HepG2 (cell line): Measurements from ENCODE around the gene TAMM41. TPM values are rescaled to one million over a fixed set of nuclear protein-coding genes. Genes with fewer than 3 reads are reported as not detected.
A peak's percentile ranks its signal among the peaks of the same experiment; 100 is the strongest.

Experiments
- ATAD3A ChIP-seq: sonication (generic); formaldehyde crosslinking; IDR thresholded peaks from 2 replicates; pipeline ENCODE4 v1.4.0; 2020; ENCODE audit warnings: missing genetic modification reagents
- ATF7-NPFF ChIP-seq: sonication (generic); formaldehyde crosslinking; IDR thresholded peaks from 2 replicates; pipeline ENCODE4 v1.8.1; 2023; ENCODE audit warnings: mild to moderate bottlenecking, low read depth, missing genetic modification reagents, moderate library complexity
- GATAD2A ChIP-seq: IDR thresholded peaks from 2 replicates; pipeline ENCODE4 v1.6.1; 2016
- JUN ChIP-seq: sonication (generic); formaldehyde crosslinking; IDR thresholded peaks from 2 replicates; pipeline ENCODE4 v1.4.0; 2020; ENCODE audit warnings: mild to moderate bottlenecking, missing genetic modification reagents
- MBNL3 ChIP-seq: fragments of 250-450 bp; sonication (Bioruptor Pico); conservative IDR thresholded peaks from 2 replicates; pipeline ENCODE4 v1.8.0; 2022; ENCODE audit warnings: mild to moderate bottlenecking, inconsistent platforms
- NFKB2 ChIP-seq: sonication (generic); formaldehyde crosslinking; IDR thresholded peaks from 2 replicates; pipeline ENCODE4 v1.4.0; 2020; ENCODE audit warnings: missing genetic modification reagents, borderline replicate concordance
- PAWR ChIP-seq: sonication (generic); formaldehyde crosslinking; IDR thresholded peaks from 2 replicates; pipeline ENCODE4 v1.4.0; 2020; ENCODE audit warnings: missing genetic modification reagents, mild to moderate bottlenecking, borderline replicate concordance
- SAP130 ChIP-seq: IDR thresholded peaks from 2 replicates; pipeline ENCODE4 v1.6.1; 2016; ENCODE audit warnings: low read depth
- SMAD9 ChIP-seq: sonication (generic); formaldehyde crosslinking; IDR thresholded peaks from 2 replicates; pipeline ENCODE4 v1.5.1; 2020; ENCODE audit warnings: mild to moderate bottlenecking, missing genetic modification reagents
- SMARCE1 ChIP-seq: fragments of 450-650 bp; IDR thresholded peaks from 2 replicates; pipeline ENCODE4 v1.6.1; 2017; ENCODE audit warnings: borderline replicate concordance
- STAT5B ChIP-seq: sonication (generic); formaldehyde crosslinking; IDR thresholded peaks from 2 replicates; pipeline ENCODE4 v1.4.0; 2020; ENCODE audit warnings: missing genetic modification reagents
- TARDBP ChIP-seq: sonication (generic); formaldehyde crosslinking; IDR thresholded peaks from 2 replicates; pipeline ENCODE4 v1.8.0; 2022; ENCODE audit warnings: mild to moderate bottlenecking, missing genetic modification reagents
- THAP11 ChIP-seq: IDR thresholded peaks from 2 replicates; pipeline ENCODE4 v1.6.1; 2016; ENCODE audit warnings: missing biosample characterization, missing genetic modification reagents
- ZFP62 ChIP-seq: sonication (generic); formaldehyde crosslinking; IDR thresholded peaks from 2 replicates; pipeline ENCODE4 v1.4.0; 2020; ENCODE audit warnings: missing genetic modification reagents
- ZNF138 ChIP-seq: sonication (generic); formaldehyde crosslinking; IDR thresholded peaks from 2 replicates; pipeline ENCODE4 v1.5.0; 2020; ENCODE audit warnings: mild to moderate bottlenecking, low read depth, missing genetic modification reagents
- ZNF567 ChIP-seq: sonication (generic); formaldehyde crosslinking; IDR thresholded peaks from 2 replicates; pipeline ENCODE4 v1.8.1; 2023; ENCODE audit warnings: mild to moderate bottlenecking, missing genetic modification reagents, borderline replicate concordance
- ZNF619 ChIP-seq: sonication (generic); formaldehyde crosslinking; IDR thresholded peaks from 2 replicates; pipeline ENCODE4 v1.4.0; 2020; ENCODE audit warnings: mild to moderate bottlenecking, missing genetic modification reagents
- ZNF766 ChIP-seq: sonication (generic); formaldehyde crosslinking; IDR thresholded peaks from 2 replicates; pipeline ENCODE4 v1.5.0; 2020; ENCODE audit warnings: missing genetic modification reagents, borderline replicate concordance
- ZNF780A ChIP-seq: sonication (generic); formaldehyde crosslinking; IDR thresholded peaks from 2 replicates; pipeline ENCODE4 v1.8.0; 2022; ENCODE audit warnings: mild to moderate bottlenecking, missing genetic modification reagents, moderate library complexity
- ZNF841 ChIP-seq: sonication (generic); formaldehyde crosslinking; IDR thresholded peaks from 2 replicates; pipeline ENCODE4 v1.8.1; 2023; ENCODE audit warnings: missing genetic modification reagents, borderline replicate concordance
- polyA plus RNA-seq, 8 experiments: library from polyadenylated mRNA; depleted of rRNA in 3 of 8; stranded (reverse) in 7 of 8; unstranded in 1 of 8; fragments of >200 nt; fragmentation: Illumina TruSeq in 4 of 8; extraction: Trizol in 4 of 8; gene quantifications; 2 replicates each; pipeline versions ENCODE4 v1.2.1 to v1.2.3, GENCODE V29; 2011 to 2016; ENCODE audit warnings: low read depth in 4 of 8, missing spikeins in 1 of 8, mixed read lengths in 1 of 8; ENCODE audit not compliant: insufficient read depth in 1 of 8
- total RNA-seq, 5 experiments: library from RNA; depleted of rRNA; stranded (reverse); fragments of >200 nt; fragmentation: Illumina TruSeq; extraction: Trizol; gene quantifications; 2 replicates each; pipeline ENCODE4 v1.2.3, GENCODE V29; 2016; ENCODE audit warnings: low read depth in 1 of 5
- TF ChIP-seq, protein P1 (sequence below): sonication (generic); formaldehyde crosslinking; IDR thresholded peaks from 2 replicates; pipeline ENCODE4 v1.4.0; 2020; ENCODE audit warnings: missing genetic modification reagents; ENCODE audit errors: not compliant biosample characterization
- TF ChIP-seq, protein P2 (sequence below): sonication (generic); formaldehyde crosslinking; IDR thresholded peaks from 2 replicates; pipeline ENCODE4 v1.9.0; 2022; ENCODE audit warnings: missing genetic modification reagents, mild to moderate bottlenecking, borderline replicate concordance
- TF ChIP-seq, protein P3 (sequence below): sonication (generic); formaldehyde crosslinking; conservative IDR thresholded peaks from 2 replicates; pipeline ENCODE4 v1.8.0; 2022; ENCODE audit warnings: mild to moderate bottlenecking, moderate library complexity, missing genetic modification reagents
- TF ChIP-seq, protein P4 (sequence below): conservative IDR thresholded peaks from 2 replicates; pipeline ENCODE4 v1.6.1; 2018; ENCODE audit warnings: missing genetic modification reagents

The TAMM41 gene
- total and polyA plus RNA-seq, 2 of the 13 experiments (the other 11 are each of a cell fraction or from before 2014, with no cell fraction given) = 9.9 to 12.2 TPM

DNA sequence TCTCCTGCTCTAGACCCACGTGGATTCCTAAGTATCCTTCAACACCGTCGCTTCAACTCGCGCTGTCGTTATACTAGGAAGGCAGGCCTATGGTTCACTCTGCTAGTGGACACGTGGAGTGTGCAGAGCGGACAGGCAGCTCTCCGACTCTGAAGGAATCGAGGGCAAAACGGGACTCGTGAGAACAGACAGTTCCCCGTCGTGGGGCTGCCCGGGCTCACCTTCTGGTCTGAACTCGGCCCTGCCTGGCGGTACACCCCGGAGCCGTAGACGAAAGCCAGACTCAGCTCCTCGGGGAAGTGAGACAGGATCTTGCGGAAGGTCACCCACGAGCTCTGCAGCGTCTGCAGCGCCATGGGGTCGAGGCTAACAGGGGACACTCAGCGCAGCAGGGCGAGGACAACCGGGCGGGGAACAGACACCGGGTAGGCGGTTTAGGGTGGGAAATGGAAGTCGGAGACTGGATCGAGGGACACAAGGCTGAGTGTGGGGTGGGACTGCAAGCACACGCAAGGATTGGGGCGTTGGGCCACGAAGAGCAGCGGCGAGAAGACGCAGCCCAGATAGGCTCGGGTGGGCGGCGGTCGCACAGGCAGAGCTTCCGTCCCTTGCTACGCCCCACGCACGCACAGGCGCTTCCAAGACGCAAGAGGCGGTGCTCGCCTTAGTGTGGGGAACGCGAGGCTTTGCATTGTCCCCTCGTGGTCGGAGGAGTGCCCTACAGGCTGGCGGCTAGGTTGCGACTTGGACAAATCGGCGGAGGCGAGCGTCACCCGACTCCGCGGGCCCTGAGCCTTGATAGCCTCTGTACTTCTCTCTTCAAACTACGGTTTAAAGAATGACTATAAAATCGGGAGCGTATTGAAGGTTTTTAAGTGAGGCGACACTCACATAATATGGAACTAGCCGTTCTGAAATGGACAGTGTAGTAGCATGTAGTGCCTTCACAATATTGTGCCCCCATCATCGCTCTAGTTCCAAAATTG lies at the start of gene TAMM41 (continued):
- TF ChIP-seq ZNF619 (CRISPR knock-in tag) (peak; percentile 84; the same call in 1 of the 2 replicates), SAP130 (peak; percentile 95), ZNF766 (peak; percentile 91; the same call in 1 of the 2 replicates), THAP11 (peak; percentile 93), ATF7-NPFF (CRISPR knock-in tag) (peak; percentile 79; the same call in 1 of the 2 replicates), ZFP62 (CRISPR knock-in tag) (no peak), PAWR (CRISPR knock-in tag) (0 out of 2 replicates have a peak, but pooled peaks have one; percentile 35), ATAD3A (no peak), ZNF780A (CRISPR knock-in tag) (no peak), GATAD2A (peak; percentile 83), SMAD9 (CRISPR knock-in tag) (peak; percentile 73; the same call in 1 of the 2 replicates), STAT5B (CRISPR knock-in tag) (no peak; the same call in 1 of the 2 replicates), NFKB2 (peak; percentile 92), MBNL3 (CRISPR knock-in tag) (no peak), ZNF138 (CRISPR knock-in tag) (peak; percentile 96), ZNF841 (CRISPR knock-in tag) (no peak), JUN (CRISPR knock-in tag) (no peak; the same call in 1 of the 2 replicates), TARDBP (CRISPR knock-in tag) (peak; percentile 84), SMARCE1 (no peak), ZNF567 (CRISPR knock-in tag) (no peak)
- TF ChIP-seq, protein P1, sequence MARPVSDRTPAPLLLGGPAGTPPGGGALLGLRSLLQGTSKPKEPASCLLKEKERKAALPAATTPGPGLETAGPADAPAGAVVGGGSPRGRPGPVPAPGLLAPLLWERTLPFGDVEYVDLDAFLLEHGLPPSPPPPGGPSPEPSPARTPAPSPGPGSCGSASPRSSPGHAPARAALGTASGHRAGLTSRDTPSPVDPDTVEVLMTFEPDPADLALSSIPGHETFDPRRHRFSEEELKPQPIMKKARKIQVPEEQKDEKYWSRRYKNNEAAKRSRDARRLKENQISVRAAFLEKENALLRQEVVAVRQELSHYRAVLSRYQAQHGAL (CRISPR knock-in tag) = no peak
- TF ChIP-seq, protein P2, sequence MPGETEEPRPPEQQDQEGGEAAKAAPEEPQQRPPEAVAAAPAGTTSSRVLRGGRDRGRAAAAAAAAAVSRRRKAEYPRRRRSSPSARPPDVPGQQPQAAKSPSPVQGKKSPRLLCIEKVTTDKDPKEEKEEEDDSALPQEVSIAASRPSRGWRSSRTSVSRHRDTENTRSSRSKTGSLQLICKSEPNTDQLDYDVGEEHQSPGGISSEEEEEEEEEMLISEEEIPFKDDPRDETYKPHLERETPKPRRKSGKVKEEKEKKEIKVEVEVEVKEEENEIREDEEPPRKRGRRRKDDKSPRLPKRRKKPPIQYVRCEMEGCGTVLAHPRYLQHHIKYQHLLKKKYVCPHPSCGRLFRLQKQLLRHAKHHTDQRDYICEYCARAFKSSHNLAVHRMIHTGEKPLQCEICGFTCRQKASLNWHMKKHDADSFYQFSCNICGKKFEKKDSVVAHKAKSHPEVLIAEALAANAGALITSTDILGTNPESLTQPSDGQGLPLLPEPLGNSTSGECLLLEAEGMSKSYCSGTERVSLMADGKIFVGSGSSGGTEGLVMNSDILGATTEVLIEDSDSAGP = peak; percentile 96
- TF ChIP-seq, protein P3, sequence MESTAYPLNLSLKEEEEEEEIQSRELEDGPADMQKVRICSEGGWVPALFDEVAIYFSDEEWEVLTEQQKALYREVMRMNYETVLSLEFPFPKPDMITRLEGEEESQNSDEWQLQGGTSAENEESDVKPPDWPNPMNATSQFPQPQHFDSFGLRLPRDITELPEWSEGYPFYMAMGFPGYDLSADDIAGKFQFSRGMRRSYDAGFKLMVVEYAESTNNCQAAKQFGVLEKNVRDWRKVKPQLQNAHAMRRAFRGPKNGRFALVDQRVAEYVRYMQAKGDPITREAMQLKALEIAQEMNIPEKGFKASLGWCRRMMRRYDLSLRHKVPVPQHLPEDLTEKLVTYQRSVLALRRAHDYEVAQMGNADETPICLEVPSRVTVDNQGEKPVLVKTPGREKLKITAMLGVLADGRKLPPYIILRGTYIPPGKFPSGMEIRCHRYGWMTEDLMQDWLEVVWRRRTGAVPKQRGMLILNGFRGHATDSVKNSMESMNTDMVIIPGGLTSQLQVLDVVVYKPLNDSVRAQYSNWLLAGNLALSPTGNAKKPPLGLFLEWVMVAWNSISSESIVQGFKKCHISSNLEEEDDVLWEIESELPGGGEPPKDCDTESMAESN (CRISPR knock-in tag) = peak; percentile 97; the same call in 1 of the 2 replicates
- TF ChIP-seq, protein P4, sequence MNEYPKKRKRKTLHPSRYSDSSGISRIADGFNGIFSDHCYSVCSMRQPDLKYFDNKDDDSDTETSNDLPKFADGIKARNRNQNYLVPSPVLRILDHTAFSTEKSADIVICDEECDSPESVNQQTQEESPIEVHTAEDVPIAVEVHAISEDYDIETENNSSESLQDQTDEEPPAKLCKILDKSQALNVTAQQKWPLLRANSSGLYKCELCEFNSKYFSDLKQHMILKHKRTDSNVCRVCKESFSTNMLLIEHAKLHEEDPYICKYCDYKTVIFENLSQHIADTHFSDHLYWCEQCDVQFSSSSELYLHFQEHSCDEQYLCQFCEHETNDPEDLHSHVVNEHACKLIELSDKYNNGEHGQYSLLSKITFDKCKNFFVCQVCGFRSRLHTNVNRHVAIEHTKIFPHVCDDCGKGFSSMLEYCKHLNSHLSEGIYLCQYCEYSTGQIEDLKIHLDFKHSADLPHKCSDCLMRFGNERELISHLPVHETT (CRISPR knock-in tag) = no peak
